Stimulated activated CD8-positive, alpha-beta memory T cell treated with anti-CD3 and anti-CD28 coated beads, Interleukin-15, amount 100 ng/mL, for 24 hours (primary cell): ENCODE results near the gene CCDC13.
"Not testable (repeated sequence)": the region's sequence is repeated elsewhere in the genome, so short reads cannot be mapped to it uniquely, and the experiment has no call there.

Experiments
- DNase-seq: peaks from one replicate; pipeline ENCODE4 v3.0.0-alpha.2; 2020; ENCODE audit warnings: low read depth

Gene CCDC13, protein sequence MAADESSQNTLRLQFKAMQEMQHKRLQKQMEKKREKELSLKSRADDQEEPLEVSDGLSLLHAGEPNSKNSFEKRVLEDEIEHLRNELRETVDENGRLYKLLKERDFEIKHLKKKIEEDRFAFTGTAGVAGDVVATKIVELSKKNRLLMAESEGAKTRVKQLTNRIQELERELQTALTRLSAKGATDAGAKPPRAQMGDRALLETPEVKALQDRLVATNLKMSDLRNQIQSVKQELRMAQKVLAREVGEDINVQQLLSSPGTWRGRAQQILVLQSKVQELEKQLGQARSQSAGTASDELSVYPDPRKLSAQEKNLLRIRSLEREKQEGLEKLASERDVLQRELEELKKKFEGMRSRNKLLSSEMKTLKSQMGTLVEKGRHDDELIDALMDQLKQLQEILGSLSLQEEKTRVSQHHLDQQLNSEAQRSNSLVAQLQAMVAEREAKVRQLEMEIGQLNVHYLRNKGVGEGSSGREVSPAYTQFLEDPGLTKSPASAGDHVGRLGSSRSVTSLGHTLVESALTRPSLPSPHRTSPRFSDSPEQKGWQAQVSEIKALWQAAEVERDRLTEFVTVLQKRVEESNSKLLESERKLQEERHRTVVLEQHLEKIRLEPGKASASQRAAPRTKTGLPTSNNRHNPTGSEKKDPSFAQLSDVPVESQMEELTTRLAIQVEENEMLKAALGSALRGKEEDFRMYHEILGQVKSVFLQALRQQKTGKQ

GRCh38 chr3:42772670-42773408 lies at the start of gene CCDC13:
TSS of gene CCDC13 (minus strand) at chr3:42773253. CDS start at chr3:42758345, 14,908 bp downstream.
- DNase-seq: peak; percentile 81

DNA sequence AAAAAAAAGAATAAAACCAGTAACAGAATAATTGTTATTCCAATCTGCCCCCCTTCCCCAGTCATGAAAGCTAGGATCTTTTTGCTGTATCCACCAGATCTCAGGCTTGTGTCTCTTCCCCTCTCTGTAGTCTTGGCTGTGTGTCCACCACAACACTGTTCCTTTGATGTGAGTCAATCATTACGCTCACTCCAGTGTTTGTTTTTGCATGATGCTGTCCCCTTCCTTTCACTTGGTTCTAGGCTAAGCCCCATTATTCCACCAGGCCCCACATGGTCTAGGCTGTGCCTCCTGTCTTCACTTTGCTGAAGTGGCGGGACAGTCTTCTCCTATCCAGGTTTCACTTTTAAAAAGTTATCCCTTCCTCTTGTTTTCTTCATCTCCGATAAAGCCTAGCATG lies 49.8 kb upstream of the CCDC13 start:
- no peak for DNase-seq

DNA sequence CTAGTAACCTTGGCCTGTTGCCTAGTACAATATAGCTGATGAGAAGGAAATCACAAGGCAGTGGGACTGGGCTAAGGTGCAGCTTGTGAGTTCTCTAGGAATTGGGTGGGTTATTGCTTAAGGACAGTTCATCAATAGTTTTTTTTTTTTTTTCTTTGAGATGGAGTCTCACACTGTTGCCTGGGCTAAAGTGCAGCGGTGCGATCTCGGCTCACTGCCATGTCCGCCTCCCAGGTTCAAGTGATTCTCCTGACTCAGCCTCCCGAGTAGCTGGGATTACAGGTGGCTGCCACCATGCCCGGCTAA lies 47.6 kb upstream of the CCDC13 start:
- no peak for DNase-seq

- DNase-seq: no peak
Observed at GRCh38 chr3:42819351-42819965, 46.4 kb upstream of the CCDC13 start.

DNA sequence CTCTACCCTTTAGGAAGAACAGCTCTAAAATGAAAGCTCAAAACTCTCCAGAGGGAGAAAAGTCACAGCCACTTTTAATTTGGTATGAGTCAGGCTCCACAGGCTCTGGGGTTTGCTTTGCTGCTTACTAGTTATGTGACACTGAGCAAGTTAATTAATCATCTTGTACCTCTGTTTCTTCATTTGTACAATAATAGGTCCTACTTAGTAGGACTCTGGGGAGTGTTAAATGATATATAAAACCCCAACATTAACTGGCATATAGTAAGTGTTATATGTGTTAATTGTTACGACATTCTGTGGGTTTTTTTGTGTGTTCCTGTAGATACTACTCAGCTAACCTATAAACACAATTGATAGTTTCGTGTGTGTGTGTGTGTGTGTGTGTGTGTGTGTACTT lies 42.8 kb upstream of the CCDC13 start:
- no peak for DNase-seq

GRCh38 chr3:42814914-42815507 lies 42.0 kb upstream of the CCDC13 start:
- no peak for DNase-seq

DNA sequence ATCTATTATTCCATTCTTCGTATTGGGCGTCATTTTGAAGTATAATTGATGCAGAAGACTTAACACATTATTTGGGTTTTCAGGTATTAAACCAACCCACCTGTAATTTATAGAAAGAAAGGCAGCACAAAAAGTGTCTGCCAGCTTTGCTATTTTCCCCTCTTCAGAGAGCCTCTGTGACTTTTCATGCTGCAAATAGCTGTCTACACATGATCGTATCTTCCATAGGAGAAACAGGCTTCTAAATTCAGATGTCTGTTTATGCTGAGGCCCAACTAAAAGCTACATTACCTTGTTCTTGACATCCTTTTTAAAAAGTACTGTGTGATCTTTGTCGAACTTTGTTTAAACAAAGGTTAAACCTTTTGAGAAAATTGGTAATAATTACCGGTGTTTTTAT lies 41.2 kb upstream of the CCDC13 start:
- DNase-seq: no peak

DNA sequence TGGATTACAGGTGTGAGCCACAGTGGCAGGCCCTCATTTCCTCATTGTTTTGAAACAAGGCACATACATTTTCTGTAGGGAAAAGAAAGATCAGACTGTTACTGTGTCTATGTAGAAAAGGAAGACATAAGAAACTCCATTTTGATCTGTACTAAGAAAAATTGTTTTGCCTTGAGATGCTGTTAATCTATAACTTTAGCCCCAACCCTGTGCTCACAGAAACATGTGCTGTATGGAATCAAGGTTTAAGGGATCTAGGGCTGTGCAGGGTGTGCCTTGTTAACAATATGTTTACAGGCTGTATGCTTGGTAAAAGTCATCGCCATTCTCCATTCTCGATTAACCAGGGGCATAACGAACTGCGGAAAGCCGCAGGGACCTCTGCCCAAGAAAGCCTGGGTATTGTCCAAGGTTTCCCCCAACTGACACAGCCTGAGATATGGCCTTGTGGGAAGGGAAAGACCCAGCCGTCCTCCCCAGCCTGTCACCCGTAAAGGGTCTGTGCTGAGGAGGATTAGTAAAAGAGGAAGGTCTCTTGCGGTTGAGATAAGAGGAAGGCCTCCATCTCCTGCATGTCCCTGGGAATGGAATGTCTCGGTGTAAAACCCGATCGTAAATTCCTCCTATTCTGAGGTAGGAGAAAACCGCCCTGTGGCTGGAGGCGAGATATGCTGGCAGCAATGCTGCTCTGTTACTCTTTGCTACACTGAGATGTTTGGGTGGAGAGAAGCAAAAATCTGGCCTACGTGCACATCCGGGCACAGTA lies 38.2 kb upstream of the CCDC13 start:
- not testable (repeated sequence) for DNase-seq

DNA sequence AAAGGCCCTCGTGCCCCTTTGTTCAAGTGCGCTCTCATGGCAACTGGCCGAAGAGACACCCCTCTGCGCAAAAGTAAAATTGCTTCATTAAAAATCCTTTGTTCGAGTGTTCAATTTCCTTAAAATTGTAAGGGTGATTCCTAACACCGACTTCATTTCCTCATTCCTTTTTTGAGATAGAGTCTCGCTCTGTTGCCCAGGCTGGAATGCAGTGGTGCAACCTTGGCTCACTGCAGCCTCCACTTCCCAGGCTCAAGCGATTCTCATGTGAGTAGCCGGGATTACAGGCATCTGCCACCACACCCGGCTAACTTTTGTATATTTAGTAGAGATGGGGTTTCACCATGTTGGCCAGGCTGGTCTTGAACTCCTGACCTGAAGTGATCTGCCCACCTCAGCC lies 37.7 kb upstream of the CCDC13 start:
- not testable (repeated sequence) for DNase-seq

GRCh38 chr3:42809202-42809601 lies 36.1 kb upstream of the CCDC13 start, which contains the start of gene ACKR2:
TSS of gene ACKR2 (plus strand) at chr3:42809445. CDS start at chr3:42864503, 55,058 bp downstream.
- DNase-seq: no peak

DNA sequence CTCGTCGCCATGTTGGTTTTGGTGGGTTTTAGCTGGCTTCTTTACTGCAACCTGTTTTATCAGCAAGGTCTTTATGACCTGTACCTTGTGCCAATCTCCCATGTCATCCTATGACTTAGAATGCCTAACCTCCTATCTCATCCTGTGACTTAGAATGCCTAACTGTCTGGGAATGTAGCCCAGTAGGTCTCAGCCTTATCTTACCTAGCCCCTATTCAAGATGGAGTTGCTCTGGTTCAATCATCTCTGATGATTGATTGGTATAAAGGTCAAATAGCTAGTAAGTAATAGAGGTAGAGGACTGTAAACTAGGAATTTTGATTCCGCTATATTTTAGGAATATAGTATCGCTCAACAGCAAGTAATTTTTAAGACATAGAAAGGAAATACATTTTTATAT lies 34.9 kb upstream of the CCDC13 start:
- DNase-seq: no peak

GRCh38 chr3:42805141-42805821 lies 32.2 kb upstream of the CCDC13 start:
- DNase-seq: no peak

DNA sequence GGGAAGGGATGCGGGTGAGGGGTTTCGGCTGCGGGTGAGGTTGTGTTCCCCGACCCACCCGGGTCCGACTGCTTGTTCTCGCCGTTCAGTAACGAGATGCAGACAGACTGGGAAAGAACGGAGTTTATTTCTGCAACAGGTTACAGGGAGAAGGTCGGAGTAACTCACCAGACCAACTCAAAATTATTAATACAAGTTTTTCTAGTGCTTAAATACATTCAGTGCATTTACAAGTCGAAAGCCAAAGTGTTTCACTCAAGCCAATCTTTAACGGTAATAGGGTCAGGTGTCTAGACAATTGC lies 31.7 kb upstream of the CCDC13 start:
- DNase-seq: no peak

DNA sequence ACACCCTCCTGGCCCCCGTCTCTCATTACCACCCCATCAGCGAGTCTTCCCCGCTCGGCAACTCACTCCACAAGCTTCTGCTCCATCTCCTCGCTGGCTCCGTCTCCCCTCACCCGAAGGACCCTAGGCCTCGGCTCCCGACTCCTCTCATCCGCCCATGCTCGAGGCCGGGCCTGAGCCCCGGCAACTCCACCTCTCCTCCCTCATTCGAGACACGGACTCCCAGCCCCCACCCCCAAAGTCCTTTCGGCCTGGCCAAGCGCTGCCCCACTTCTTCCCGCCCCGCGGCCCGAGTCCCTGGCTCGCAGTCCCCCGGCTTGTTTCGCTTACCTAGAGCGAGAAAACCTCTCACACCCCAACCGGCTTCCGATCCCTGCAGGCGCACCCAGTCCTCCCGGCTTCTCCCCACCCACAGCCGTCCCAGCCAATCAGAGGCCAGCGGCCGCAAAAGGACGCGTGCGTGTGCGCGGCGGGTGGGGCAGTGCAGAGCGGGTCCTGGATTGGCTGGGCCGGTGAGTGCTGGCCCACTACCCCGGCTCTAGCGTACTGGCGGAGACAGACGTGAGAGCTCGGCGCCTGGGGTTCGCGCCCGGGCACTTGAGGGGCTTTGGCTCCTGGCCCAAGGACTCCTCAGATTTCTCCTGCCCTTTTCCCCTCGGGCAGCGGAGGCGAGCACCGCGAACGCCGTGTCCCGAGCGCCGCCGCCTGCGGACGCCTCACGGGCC lies 31.2 kb upstream of the CCDC13 start, which contains the start of gene HIGD1A:
Gene HIGD1A (minus strand): TSS at position 385 of the 725 bp plus-strand sequence. CDS start 10,237 bp downstream, outside the sequence.
- DNase-seq: peak; percentile 72

- no peak for DNase-seq
Observed at GRCh38 chr3:42803414-42804105, 30.5 kb upstream of the CCDC13 start.

DNA sequence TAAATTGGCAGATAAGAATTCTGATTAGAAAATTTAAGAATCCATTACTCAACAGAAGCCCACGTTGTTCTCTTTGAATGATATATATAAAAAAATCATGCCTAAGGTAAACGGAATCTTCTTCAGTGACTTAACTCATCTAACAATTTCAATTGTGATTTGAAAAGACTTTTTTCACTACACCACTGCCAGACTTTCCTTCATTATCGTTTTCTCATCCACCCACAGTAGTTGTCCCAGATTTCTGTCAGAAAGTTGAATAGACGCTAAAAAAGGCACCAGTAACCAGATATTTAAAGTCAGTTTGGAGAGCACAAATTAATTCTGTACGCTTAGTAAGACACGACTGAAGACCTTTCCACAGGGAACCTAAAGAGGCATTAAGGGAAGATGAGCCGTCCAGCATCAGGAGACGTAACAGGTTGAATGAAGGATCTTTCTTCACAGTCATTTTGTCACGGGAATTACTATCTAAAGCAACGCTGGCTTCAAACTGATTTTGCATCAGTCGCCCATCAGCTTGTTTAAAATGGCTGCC lies 29.9 kb upstream of the CCDC13 start:
- DNase-seq: no peak

GRCh38 chr3:42801784-42802183 lies 28.7 kb upstream of the CCDC13 start:
- no peak for DNase-seq

DNA sequence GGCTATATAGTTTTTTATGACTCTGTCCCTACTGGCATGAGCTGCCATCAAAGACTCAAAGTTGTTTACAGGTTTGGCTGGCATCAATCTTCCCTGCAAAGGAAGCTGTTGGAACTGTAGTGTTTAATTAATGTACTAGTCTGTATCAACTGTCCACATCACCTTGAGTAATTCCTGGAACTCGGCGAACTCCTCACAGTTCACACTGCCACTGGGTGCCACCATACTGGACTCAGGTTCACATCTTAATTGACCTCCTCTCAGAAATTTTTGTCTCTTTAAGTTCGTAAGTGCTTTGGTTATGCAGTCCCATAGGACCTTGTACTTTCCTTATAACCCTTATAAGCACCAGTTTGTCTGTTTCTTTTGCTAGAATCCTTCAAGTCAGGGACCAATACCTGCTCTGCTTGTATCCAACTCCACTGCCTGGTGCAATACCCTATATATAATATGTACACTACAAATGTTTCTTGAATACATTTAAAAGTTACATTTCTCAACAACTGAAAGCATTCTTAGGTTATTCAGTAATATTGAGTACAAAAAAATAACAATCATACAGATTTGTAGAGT lies 28.1 kb upstream of the CCDC13 start:
- DNase-seq: no peak

DNA sequence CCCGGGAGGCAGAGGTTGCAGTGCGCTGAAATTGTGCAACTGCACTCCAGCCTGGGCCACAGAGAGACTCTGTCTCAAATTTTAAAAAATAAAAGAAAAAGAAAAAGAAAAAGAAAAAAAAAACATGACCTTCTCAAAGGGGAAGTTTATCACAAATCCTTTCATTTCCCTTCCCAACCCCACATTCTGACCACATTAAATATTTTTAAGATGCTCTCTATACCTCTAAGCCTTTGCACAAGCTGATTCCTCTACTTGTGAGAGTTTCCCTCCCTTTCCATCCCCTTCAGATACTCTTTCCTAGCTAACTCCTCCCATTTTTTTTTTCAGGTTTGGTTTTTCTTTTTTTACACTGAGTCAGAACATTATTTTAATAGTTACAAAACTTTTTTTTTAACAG lies 27.2 kb upstream of the CCDC13 start:
- DNase-seq: no peak
